NCI-H748 treated with DMSO at 0.1 percent for 48 hours (cell line): ENCODE results near the gene CD226.

Experiments
- DNase-seq: peaks from one replicate; lab custom pipeline; 2025; lab: John Stamatoyannopoulos, UW

The CD226 gene

DNA sequence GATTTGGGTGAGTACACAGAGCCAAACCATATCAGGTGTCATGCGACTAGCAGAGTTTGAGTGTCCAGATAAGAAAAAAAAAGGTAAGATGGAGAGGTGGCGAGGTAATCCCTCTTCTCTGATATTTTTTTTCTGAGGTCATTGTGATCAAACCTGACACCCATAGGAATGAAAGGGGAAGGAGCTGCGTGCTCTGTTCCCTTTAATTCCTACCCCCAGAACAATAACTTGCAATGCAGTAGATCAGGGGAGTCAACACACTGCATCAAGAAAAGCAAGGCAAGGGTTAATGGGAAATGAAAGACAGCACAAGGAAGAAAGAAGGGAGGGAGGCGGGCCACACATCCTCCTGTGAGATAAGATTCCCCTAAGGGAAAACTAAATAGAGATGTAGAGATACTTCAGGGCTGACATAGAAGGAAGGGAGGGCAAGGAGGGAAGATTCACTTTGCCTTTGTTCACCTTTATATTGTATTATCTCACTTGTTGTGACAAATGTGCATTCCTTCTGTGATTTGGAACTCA is 132.8 kb downstream of the CD226 start:
- no peak for DNase-seq

GRCh38 chr18:69813559-69813958 is 134.1 kb downstream of the CD226 start:
- no peak for DNase-seq

DNA sequence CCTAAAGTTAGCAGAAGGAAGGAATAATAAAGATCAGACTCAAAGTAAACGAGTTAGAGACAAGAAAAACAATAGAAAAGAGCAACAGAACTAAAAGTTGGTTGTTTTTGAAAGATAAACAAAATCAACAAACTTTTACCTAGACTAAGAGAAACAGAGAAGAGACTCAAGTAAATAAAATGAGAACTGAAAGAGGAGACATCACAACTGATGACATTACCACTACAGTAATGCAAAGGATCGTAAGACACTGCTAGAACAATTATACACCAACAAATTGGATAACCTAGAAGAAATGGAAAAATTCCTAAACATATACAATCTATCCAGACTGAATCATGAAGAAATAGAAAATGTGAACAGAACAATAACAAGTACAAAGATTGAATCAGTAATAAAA is 139.3 kb downstream of the CD226 start:
- DNase-seq = no peak

DNA sequence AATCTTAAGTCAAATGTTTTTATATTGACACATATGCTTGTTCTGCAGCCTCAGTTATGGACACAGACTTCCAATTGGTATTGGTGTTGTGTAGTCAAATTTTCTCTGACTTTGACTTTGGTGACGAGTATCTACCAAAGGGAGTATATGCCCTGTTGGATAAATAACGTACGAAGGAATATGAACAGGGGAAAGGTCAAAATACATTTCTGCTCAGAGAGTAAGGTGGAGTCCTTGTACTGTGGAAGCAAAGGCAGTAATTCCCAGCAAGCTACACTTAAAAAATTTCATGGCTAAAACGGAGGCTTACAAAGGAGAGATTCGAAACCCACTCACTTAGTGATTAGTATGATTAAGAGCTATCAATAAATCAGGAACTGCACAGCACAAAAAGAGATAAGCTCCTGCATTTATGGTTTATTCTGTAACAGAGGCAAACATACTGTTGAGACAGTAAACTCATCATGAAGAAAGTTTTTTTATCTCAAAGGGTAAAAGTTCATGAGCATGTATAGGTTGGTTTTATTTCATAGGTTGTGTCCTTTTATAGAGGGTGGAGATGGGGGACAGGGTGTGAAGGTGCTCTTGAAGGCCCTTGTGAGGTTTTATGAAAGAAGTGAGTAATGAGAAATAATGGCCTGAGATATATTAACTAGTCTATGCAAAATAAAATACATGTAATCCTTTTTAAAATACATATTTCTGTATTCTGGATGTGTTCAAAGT is 142.7 kb downstream of the CD226 start:
- DNase-seq = no peak
